ENCODE data around the gene PAFAH1B1.

Gene PAFAH1B1

GRCh38 chr17:2716649-2717048 lies 123.2 kb downstream of the PAFAH1B1 start:
- TF ChIP-seq TAF1 (IDR thresholded peaks at IDR 0.05; ENCODE audit: borderline replicate concordance, insufficient read depth, low read length): no peak
- no peak for TF ChIP-seq REST (IDR thresholded peaks at IDR 0.05; ENCODE audit: insufficient read depth in 1 of 2, low read depth in 2 of 2, low read length in 2 of 2)
- no peak for TF ChIP-seq FOXP2 (optimal IDR thresholded peaks at IDR 0.05; ENCODE audit: borderline replicate concordance, extremely low read depth, extremely low read length, insufficient read depth)
- TF ChIP-seq SIN3A (IDR thresholded peaks at IDR 0.05; ENCODE audit: borderline replicate concordance, insufficient read depth, low read length): no peak
- TF ChIP-seq POLR2AphosphoS5 (IDR thresholded peaks at IDR 0.05; ENCODE audit: low read depth, low read length): no peak

GRCh38 chr17:2718150-2718938 lies 124.9 kb downstream of the PAFAH1B1 start:
- no peak for TF ChIP-seq TAF1 (IDR thresholded peaks at IDR 0.05; ENCODE audit: borderline replicate concordance, insufficient read depth, low read length)

- no peak for TF ChIP-seq REST (IDR thresholded peaks at IDR 0.05; ENCODE audit: insufficient read depth in 1 of 2, low read depth in 2 of 2, low read length in 2 of 2)
- no peak for TF ChIP-seq SIN3A (IDR thresholded peaks at IDR 0.05; ENCODE audit: borderline replicate concordance, insufficient read depth, low read length)
Measured at GRCh38 chr17:2719861-2720260, 126.4 kb downstream of the PAFAH1B1 start.

- TF ChIP-seq REST (IDR thresholded peaks at IDR 0.05; ENCODE audit: insufficient read depth in 1 of 2, low read depth in 2 of 2, low read length in 2 of 2) (no peak), TAF1 (IDR thresholded peaks at IDR 0.05; ENCODE audit: borderline replicate concordance, insufficient read depth, low read length) (no peak), SIN3A (IDR thresholded peaks at IDR 0.05; ENCODE audit: borderline replicate concordance, insufficient read depth, low read length) (no peak), POLR2AphosphoS5 (IDR thresholded peaks at IDR 0.05; ENCODE audit: low read depth, low read length) (no peak), FOXP2 (optimal IDR thresholded peaks at IDR 0.05; ENCODE audit: borderline replicate concordance, extremely low read depth, extremely low read length, insufficient read depth) (no peak)
Measured at GRCh38 chr17:2721603-2722002, 128.1 kb downstream of the PAFAH1B1 start.

- no peak for TF ChIP-seq SIN3A (IDR thresholded peaks at IDR 0.05; ENCODE audit: borderline replicate concordance, insufficient read depth, low read length)
- TF ChIP-seq POLR2AphosphoS5 (IDR thresholded peaks at IDR 0.05; ENCODE audit: low read depth, low read length): no peak
- no peak for TF ChIP-seq REST (IDR thresholded peaks at IDR 0.05; ENCODE audit: insufficient read depth in 1 of 2, low read depth in 2 of 2, low read length in 2 of 2)
- no peak for TF ChIP-seq FOXP2 (optimal IDR thresholded peaks at IDR 0.05; ENCODE audit: borderline replicate concordance, extremely low read depth, extremely low read length, insufficient read depth)
- TF ChIP-seq TAF1 (IDR thresholded peaks at IDR 0.05; ENCODE audit: borderline replicate concordance, insufficient read depth, low read length): no peak
Measured at GRCh38 chr17:2722611-2723010, 129.2 kb downstream of the PAFAH1B1 start.
